GM21528 (cell line): ENCODE data around the gene CREM.
A peak's percentile ranks its signal among the peaks of the same experiment; 100 is the strongest.
"Not testable (repeated sequence)": the region's sequence is repeated elsewhere in the genome, so short reads cannot be mapped to it uniquely, and the experiment has no call there.

Experiments
- ATAC-seq: cut with Tn5 transposase; IDR thresholded peaks from one replicate; pipeline ENCODE4 v1.9.1; 2021; ENCODE audit warnings: mild to moderate bottlenecking, moderate library complexity; ENCODE audit not compliant: unreplicated experiment, low FRiP score

Gene CREM

DNA sequence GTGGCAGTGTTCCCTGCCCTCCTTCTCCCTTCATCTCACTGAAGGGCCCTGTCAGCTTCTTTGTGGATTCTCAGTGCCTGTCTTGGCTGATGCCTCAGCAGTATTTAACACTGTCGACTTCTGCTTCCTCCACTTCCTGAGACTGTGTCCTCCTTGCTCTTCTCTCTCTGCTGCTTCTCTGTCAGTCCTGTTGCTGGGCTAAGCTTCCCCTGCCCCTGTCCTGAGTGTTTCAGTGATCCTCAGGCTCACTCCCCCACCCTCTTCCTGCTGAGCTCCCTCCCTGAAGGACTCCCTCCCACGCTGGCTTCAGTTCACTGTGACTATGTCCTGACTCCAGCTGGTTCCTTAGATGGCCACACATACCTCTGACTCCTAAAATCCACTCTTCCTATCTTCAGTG is 64.9 kb downstream of the CREM start:
- ATAC-seq, result no peak

DNA sequence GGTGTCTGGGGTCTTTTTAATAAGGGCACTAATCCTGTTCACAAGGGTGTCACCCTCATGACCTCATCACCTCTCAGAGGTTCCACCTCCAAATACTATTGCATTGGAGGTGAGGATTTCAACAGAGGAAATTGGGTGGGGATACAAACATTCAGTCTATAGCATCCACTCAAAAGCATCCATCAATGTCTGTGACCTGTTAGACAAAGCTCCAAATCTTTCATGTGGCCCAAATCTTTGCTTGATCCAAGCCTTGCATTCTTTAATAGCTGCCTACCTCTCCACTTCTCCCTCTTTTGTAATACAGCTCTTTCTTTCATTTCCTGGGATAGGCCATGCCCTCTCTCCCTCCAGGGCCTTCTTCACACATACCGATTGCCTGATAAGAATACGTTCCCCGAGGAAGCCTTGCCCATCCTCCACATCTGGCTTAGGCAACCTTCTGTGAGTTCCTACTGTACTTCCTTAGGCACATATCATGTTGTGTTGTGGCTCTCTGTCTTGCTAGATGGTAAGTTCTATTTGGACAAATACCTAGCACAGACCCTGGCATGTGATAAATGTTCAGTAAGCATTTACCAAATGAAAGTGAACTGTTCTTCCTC is 66.1 kb downstream of the CREM start:
- ATAC-seq, result no peak

- ATAC-seq, result no peak
Observed at GRCh38 chr10:35194471-35194870, 67.8 kb downstream of the CREM start.

DNA sequence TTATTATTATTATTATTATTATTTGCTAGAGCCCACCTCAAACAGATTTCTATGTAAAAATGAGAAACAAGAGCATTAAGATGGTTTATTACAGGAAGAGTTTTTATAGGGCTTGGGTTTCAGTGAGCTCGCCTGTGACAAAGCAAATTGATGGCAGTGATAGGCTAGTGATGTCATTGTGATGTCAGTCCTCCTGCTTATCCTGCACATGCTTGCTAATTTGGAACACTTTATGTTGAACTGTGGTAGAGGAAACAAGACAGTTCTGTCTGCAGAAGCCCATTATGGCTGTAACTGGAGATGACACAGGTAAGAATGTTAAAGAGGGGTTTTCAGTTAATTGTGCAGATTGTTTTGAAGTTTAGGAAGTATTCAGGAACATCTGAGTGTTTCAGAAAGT is 68.3 kb downstream of the CREM start:
- no peak for ATAC-seq

DNA sequence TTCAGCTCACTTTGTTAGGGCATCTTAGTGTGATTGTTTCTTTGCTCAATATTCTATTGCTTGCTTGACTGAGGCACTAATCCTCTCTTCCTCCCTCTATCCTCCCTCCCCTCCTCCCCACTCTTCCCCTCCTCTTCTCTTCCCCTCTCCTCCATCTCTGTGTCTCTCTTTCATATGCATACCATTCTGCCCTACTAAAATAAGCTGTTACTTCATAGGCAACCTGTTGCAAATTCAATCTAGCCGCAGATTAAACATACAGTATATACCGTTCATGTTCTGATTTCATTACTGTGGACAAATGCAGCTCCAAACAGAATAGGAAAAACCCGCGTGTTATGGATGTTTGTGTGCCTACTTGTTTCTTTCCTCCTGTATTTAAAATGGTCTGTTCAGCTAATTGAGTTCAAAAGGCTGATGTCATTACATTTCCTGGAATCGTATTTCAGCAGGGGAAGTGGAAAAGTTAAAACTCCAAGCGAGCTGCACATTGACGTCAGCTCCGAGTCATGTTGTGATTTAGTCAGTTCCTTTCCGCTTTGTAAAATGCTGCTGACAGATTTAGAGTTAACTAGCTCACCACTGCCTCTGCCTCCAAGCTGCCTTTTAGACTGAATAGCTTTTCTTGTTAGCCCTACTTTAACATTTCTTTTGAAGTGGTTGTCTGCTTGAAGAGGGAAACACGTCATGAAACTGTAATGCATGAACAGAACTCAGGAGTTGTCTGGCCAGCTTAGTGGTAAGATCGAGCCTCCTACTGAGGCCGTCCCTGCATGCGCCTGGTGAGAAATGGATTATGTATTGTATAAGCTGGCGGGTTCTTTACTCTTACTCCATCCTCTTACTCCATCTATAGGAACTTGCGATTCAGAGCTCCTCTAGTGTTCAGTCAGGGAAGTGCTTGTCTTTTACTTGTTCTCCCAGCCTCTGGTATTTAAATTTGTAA is 69.0 kb downstream of the CREM start:
- peak; percentile 97 for ATAC-seq

DNA sequence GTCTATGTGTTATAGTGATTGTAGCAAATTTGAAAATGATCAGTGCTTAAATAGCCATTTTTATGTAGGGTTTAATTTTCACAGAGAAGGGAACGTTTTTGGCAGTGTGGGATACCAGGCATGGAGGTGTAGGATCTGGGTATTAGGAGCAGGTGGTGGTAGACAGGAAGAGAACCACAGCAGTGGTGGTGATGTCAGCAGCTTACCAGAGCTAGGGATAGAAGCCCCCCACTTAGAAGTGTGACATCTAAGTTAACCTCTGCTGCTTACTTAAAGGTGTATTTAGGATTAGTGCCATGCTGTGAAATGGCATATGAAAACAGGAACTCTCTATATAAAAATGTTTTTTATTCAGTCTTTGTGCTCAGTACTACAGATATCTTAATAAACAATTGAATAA is 73.8 kb downstream of the CREM start:
- ATAC-seq, result no peak

DNA sequence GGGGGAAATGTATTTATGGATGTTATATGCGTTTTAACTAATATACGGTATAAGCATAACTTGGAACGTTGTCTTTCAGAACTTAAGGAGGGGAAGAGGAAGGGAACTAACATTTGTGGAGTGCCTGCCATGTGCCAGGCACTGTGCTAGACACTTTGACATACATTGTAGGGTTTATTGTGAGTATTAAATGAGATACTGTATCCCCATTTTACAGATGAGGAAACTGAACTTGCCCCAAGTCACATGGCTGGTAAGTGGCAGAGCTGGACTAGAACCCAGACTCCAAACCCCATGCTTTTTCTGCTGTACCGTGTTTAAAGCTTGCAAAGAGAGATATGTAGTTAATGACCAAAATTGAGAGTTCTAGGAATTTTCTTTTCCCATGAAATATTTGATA is 74.6 kb downstream of the CREM start:
- no peak for ATAC-seq

- ATAC-seq, result no peak
Observed at GRCh38 chr10:35202050-35202449, 75.4 kb downstream of the CREM start.

- ATAC-seq, result no peak
Observed at GRCh38 chr10:35203745-35204144, 77.1 kb downstream of the CREM start.

GRCh38 chr10:35204650-35205319 is 78.1 kb downstream of the CREM start:
- ATAC-seq, result no peak

DNA sequence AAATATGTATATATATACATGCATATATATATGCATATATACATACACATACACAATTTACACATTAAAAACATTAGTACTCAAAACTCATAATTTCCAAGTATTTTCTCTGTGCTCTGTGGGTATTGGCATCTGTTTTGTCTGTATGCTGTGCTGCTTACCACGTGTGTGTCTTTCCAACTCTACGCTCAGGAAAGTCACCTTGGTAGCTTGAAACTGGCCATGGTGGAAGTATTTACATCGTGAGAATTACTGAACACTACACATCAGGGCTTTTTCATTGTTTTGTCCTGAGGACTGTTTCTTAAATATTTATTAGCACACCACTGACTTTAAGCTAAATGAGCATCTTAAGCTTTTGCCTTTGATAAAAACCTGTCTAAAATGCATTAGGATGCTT is 79.6 kb downstream of the CREM start:
- no peak for ATAC-seq

GRCh38 chr10:35208536-35208935 is 81.9 kb downstream of the CREM start:
- peak; percentile 87 for ATAC-seq

DNA sequence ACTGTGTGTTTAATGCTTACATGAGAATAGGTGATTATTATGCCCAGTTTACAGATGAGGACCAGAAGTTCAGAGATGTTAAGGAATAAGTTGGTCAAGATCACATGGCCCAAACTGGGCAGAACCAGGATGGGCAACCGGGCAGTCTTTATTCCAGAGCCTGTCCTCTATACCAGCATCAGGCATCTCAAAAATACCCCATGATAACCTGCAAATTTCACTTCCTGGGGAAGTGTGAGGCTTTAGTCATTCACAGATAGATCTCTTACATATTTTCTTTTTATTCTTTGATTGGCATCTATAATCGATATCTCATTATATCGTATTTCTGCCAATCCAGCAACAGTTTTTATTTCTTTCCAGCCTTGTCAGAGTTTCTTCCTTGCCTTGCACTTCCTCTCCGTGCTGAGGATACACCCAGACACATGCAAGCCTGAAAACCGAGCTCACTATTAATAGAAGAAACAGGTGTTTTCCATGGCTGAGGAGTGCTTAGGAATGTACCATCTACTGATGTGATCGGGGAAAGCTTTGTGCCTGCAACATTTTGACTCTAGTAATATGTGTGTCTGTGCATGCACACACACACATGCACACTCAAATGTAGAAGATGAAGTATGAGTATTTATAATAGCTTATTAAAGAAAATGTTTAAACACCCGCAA is 82.4 kb downstream of the CREM start:
- peak; percentile 36 for ATAC-seq

- ATAC-seq, result no peak
Observed at GRCh38 chr10:35210961-35211360, 84.3 kb downstream of the CREM start.

GRCh38 chr10:35211390-35211789 is 84.7 kb downstream of the CREM start:
- no peak for ATAC-seq

GRCh38 chr10:35212856-35213255 is 86.2 kb downstream of the CREM start:
- no peak for ATAC-seq

DNA sequence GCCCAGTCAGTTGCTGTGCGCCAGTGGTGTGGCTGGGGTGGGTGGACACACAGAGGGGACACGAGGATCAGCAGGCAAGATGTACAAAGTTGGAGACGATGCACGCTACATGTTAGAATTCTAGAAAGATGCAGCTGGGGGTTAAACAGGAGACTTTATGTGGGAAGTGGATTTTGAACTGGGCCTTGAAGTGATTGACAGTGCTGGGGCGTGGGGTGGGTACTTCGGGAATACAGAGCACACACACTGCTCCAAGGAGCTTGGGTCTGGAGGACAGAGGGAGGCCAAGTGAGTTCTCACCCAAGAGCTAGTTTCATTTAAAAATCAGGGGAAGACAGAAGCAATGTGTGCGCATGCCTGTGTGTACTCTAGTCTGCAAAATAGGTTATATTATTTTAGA is 87.1 kb downstream of the CREM start:
- no peak for ATAC-seq

DNA sequence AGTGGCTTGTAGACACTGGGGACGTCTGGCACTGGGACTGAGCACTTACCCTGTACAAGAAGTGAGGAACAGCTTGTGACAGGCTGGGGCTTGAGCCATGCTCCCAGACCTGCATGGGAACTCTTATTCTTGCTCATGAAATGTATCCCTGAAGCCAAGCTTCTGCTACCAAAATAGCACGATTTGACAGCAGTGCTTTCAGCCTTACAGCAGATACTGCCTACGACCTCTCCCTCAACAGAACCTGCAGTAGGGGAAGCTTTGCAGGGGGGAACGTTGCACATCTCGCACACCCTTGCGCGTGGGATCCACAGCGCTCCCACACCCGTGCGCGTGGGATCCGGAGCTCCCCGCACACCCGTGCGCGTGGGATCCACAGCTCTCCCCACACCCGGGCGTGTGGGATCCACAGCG is 88.0 kb downstream of the CREM start:
- ATAC-seq, result no peak

GRCh38 chr10:35215107-35215506 is 88.5 kb downstream of the CREM start:
- no peak for ATAC-seq

DNA sequence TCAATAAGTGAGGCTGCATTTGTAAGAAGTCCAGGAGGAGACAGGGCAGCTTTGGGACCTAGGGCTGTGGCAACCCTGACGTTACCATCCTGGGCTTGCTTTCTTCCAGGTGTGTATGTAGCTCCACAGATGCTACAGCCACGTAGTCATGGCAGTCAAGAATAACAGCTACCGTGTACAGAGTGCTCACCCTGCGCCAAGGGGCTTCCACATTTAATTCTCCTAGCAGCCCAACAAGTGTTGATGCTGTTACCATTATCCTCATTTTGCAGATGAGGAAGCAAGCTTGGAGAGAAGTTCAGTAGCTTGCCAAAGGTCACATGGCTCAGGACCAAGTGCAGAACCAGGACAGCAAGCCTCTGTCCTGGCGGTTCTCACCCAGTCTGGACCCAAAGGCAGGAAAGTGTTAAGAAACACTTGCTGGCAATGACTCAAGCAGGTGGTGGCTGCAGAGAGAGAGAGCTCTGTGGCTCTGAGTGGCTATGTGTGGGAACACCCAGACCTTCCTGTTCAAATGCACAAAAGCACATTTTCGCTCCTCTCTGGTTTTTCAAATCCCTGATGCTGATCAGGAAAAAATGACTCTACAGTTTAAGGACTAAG is 89.8 kb downstream of the CREM start:
- ATAC-seq, result no peak

- ATAC-seq, result not testable (repeated sequence)
Observed at GRCh38 chr10:35216956-35217355, 90.3 kb downstream of the CREM start.
